Islet precursor cell (in vitro differentiated cells): ENCODE results near the gene L3MBTL3.

Experiments used
- DNase-seq: peaks from one replicate; pipeline ENCODE4 v3.0.0-alpha.2; 2018

L3MBTL3 gene

GRCh38 chr6:130187335-130188206, 169.2 kb downstream of the L3MBTL3 start:
- DNase-seq = no peak

- no peak for DNase-seq
These were observed 170.0 kb downstream of the L3MBTL3 start for GRCh38 chr6:130188207-130188899.

GRCh38 chr6:130189531-130190397, 171.4 kb downstream of the L3MBTL3 start:
- DNase-seq = no peak
